Umbilical cord (tissue), 2 donors: Measurements from ENCODE around the gene RTTN. TPM values are rescaled to one million over a fixed set of nuclear protein-coding genes. Genes with fewer than 3 reads are reported as not detected.
"Not testable (repeated sequence)": the region's sequence is repeated elsewhere in the genome, so short reads cannot be mapped to it uniquely, and the experiment has no call there.

Source experiments
- DNase-seq: peaks from one replicate; pipeline ENCODE4 v3.0.0-alpha.2; 2015; ENCODE audit warnings: low spot score
- total RNA-seq: library from RNA; depleted of rRNA; stranded (reverse); fragments of >200 nt; gene quantifications from one replicate; pipeline ENCODE4 v1.2.3, GENCODE V29; 2014; ENCODE audit warnings: low replicate concordance; ENCODE audit not compliant: insufficient read depth

The RTTN gene
- 53.2 TPM for total RNA-seq

- DNase-seq: peak; percentile 97
These were observed at the start of gene RTTN for GRCh38 chr18:70205421-70206397. RTTN (minus strand) TSS chr18:70205687; CDS start chr18:70205658, 29 bp downstream.

- no peak for DNase-seq
These were observed 45.3 kb upstream of the RTTN start for GRCh38 chr18:70250781-70251180.

- DNase-seq: not testable (repeated sequence)
These were observed 44.4 kb upstream of the RTTN start for GRCh38 chr18:70249861-70250260.

DNA sequence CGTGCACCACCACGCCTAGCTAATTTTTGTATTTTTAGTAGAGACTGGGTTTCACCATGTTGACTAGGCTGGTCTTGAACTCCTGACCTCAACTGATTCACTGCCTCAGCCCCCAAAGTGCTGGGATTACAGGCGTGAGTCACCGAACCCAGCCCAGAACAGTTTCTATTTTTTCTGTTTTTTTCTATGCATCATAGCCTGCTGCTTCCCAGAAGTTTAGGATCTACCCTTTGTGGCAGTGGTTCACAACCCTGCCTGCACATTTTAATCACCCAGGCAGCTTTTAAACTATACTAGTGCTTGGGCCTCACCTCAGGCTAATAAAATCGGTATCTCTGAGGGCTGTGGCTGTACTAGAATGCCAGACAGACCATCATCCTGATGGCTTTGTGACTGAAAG is 43.6 kb upstream of the RTTN start:
- DNase-seq: no peak

GRCh38 chr18:70246061-70246466 is 40.6 kb upstream of the RTTN start:
- DNase-seq: peak; percentile 18

GRCh38 chr18:70243131-70243929 is 37.8 kb upstream of the RTTN start:
- no peak for DNase-seq

GRCh38 chr18:70236921-70237320 is 31.4 kb upstream of the RTTN start:
- DNase-seq: not testable (repeated sequence)

DNA sequence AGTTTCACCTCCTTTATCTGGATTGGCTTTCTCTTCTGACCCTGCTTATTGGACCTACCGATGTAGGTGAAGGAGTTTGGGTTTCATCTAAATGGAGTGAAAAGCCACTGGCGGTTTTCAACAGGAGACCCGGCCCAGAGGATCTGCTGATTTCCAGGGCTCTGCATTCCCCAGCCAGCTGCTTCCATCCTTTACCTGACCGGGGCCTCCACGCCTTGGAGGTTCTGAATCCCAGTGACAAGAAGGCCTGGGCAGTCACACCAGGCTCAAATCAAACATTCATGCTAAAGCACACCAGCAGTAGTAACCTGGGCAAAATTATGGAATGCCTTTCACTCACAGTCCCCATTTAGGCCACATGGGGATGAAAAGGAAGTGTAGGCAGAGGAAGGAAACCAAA is 30.0 kb upstream of the RTTN start:
- no peak for DNase-seq

GRCh38 chr18:70234667-70235459 is 29.4 kb upstream of the RTTN start:
- DNase-seq: peak; percentile 46

DNA sequence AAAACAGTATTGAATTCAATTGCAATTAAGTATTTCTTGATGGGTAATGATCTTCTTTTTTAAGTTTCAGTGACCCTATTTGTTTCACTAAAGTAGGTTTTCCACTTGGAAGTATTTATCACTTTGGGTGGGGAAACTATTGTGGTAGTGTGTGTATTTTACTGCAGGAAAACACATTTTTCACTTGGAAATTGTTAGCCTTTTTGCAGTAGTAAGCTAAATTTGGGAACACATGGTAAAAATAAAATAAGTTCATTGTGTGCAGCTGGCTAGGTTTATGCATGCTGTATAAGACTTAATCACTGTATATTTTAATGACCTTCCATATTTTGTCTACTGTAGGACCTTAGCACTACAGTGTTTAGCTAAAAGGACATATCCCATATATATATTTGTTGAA is 28.5 kb upstream of the RTTN start:
- no peak for DNase-seq

DNA sequence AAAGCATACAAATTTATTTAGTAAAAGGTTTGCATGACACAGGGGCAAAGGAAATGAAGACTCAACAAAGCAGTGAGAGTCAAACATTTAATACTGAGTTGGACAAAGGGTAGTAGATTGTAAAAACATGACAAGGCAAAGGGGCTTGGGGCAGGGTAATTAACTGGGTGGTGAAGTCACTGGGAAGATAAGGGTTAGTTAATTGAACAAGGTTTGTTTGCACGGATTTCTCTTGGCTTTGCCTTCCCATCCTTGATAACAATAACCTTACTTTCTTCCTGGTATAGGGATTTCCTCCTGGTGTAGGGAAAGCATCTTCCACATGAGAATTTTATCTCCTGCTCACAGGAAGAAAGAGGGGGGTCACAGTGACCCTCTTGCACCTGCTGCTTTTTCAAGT is 26.8 kb upstream of the RTTN start:
- no peak for DNase-seq

GRCh38 chr18:70229639-70230038 is 24.2 kb upstream of the RTTN start:
- no peak for DNase-seq

GRCh38 chr18:70228536-70228935 is 23.0 kb upstream of the RTTN start:
- DNase-seq: no peak

DNA sequence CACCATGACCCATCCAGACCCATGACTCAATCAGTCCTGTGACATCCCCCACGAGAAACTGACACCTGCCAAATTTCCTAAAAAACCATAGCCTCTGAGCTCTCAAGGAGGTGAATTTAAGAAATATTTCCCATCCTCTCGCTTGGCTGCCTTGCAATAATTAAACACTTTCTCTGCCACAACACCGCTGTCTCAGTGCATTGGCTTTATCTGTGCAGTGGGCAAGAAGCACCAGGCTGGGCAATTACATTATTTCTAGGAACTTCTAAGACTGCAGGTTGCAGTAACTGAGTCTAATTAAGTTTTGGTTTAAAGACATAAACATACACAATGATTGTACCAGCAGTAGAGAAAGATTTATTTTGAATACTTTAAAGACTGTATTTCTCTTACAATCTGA is 22.0 kb upstream of the RTTN start:
- DNase-seq: no peak

GRCh38 chr18:70221915-70222278 is 16.4 kb upstream of the RTTN start:
- DNase-seq: no peak

DNA sequence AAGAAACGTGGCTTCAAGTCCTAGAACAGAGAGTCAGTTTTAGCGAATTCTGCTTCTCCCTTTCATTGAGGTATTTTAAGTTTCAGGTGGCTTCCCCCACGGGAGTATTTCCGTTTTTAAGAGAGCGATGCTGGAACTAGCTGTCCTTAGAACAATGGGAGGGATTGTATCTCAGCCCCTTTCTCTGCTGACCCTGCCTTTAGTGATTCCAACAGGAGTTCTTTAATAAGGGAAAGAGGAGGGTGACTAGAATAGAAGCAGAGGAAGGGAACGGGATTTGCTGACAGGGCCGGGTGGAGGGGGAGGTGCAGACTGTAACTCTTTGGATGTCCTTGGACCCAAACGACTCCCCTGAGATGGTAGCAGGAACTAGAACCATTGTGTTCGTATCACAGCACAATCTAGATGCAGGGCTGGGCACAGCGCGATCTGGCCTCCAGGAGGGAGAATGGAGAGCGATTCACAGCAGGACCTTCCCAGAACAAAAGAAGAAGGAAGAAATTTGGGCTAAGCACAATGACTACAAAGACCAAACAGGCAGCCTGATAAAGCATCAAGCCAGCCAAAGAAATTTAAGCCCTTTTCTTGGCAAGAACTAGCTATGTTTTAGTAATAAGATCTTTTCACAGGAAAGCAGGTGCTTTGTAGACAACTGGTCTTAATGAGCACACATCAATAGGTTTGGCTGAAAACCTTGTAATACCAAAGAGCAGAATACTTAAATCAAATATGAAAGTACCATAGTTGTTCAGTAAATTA is 15.8 kb upstream of the RTTN start:
- DNase-seq: no peak

DNA sequence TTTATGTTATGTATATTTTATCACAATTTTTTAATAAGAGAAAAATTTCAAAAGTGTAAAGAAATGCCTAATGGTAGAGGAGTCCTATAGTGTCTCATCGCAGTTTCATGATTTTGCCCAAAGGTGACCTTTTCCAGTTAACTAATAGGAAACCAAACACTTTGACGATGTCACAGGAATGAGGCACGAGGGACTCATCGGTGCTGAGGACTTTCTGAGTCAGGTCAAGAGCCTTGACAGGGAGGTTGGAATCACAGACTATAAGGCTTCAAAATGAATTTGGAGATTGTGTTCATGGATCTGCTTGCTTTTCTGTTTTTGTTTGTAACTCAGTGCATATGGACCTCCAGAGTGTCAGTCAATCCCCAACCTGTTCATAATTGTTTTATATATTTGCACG is 15.1 kb upstream of the RTTN start:
- DNase-seq: no peak

GRCh38 chr18:70219688-70220087 is 14.2 kb upstream of the RTTN start:
- no peak for DNase-seq

DNA sequence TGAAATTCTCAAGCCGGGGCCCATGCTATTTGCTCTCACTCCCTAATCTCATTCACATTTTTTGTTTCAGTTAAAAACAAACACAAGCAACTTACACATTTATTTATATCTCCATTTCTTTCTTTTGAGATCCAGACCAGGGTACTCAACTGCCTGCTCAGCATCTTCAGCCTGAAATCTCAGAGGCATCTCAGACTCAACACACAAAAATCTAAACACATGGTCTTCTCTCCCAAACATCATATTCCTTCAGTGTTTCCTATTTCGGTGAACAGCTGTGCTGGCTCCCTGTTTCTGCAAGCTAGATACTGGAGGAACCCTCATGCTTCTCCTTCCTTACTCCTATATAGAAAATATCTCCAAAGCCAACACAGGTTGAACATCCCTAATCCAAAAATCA is 11.3 kb upstream of the RTTN start:
- DNase-seq: no peak

DNA sequence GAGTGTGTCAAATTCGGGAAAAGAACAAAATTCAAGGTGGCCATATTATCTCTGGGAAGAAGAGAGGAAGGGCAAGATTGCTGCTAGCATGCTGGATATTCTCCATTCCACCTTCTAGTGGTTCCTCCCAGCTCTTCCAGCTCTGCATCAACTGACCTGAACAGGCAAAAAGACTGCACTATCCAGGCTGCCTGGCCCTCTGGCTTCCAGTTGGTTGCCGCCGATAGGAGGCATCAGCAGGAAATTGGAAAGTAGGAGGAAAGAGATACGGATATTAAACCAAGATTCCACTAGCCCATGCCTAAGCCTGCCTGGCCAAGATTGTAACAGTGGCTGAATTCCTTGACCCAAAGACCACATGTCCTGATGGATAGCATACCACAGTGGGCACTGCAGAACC is 1.7 kb upstream of the RTTN start:
- no peak for DNase-seq

DNA sequence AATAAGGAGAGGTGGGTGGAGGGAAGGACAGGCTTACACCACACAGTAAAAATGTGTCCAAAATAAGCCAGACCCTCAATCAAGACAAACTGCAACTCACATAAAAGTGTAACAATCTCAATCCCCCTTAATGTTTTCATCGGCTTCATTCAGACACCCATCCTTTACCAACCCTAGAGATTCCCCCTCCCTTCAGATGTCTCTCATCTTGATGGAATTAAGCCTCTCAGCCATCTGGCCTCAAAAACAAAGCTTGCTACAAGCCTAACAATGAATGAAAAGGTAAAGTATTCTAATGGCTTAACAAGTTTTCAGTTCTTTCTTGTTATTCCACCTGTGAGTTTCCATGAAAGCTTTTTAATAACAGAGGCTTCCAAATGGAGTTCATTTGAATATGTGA is 5.2 kb downstream of the RTTN start:
- no peak for DNase-seq
